Karpas-422 (cell line): Measurements from ENCODE around the gene LRIG2. TPM values are rescaled to one million over a fixed set of nuclear protein-coding genes. Genes with fewer than 3 reads are reported as not detected.

Experiments used
- DNase-seq: peaks from one replicate; pipeline ENCODE4 v3.0.0-alpha.2; 2015
- H2AFZ ChIP-seq: fragments of 200-600 bp; sonication (generic); 2 replicates; pipeline ENCODE4 v1.6.1; 2014; ENCODE audit warnings: antibody characterized with exemption, low read length, mixed read lengths
- H3K27ac ChIP-seq: fragments of 200-600 bp; sonication (generic); 2 replicates; pipeline ENCODE4 v1.5.1; 2014; ENCODE audit warnings: mild to moderate bottlenecking, low read length, moderate library complexity
- H3K27me3 ChIP-seq: fragments of 200-600 bp; sonication (generic); 2 replicates; pipeline ENCODE4 v1.6.1; 2014; ENCODE audit warnings: low read length, mixed read lengths
- H3K36me3 ChIP-seq: fragments of 200-600 bp; sonication (generic); 2 replicates; pipeline ENCODE4 v1.6.1; 2014; ENCODE audit warnings: low read length, mixed read lengths; ENCODE audit not compliant: insufficient read depth
- H3K4me1 ChIP-seq: fragments of 200-600 bp; sonication (generic); 2 replicates; pipeline ENCODE4 v1.6.1; 2014; ENCODE audit warnings: mild to moderate bottlenecking, low read length, mixed read lengths
- H3K4me2 ChIP-seq: fragments of 200-600 bp; sonication (generic); 2 replicates; pipeline ENCODE4 v1.6.1; 2014; ENCODE audit warnings: low read length, low read depth, mild to moderate bottlenecking; ENCODE audit not compliant: poor library complexity, severe bottlenecking
- H3K4me3 ChIP-seq: fragments of 200-600 bp; sonication (generic); 2 replicates; pipeline ENCODE4 v1.5.1; 2014; ENCODE audit warnings: mild to moderate bottlenecking, antibody characterized with exemption, low read length, mixed read lengths
- H3K79me2 ChIP-seq: fragments of 200-600 bp; sonication (generic); 2 replicates; pipeline ENCODE4 v1.6.1; 2014; ENCODE audit warnings: mild to moderate bottlenecking, low read length, mixed read lengths
- H3K9ac ChIP-seq: fragments of 200-600 bp; sonication (generic); 2 replicates; pipeline ENCODE4 v1.6.0; 2014; ENCODE audit warnings: low read length
- H3K9me2 ChIP-seq: fragments of 200-600 bp; sonication (generic), shearing (Covaris generic); replicated peaks from 2 replicates; pipeline ENCODE4 v1.6.0; 2014; ENCODE audit warnings: mild to moderate bottlenecking, low read length, moderate library complexity; ENCODE audit not compliant: insufficient read depth
- H3K9me3 ChIP-seq: fragments of 300-700, 200-600 bp; sonication (generic); 2 replicates; pipeline ENCODE4 v1.6.1; 2014; ENCODE audit warnings: low read length, mixed read lengths
- H4K20me1 ChIP-seq: fragments of 200-600 bp; sonication (generic); 2 replicates; pipeline ENCODE4 v1.6.1; 2014; ENCODE audit warnings: mild to moderate bottlenecking, antibody characterized with exemption, low read length, low read depth; ENCODE audit not compliant: insufficient read depth
- total RNA-seq: library from RNA; depleted of rRNA; stranded (reverse); fragments of >200 nt; shearing (Covaris generic); gene quantifications from 2 replicates; pipeline ENCODE4 v1.2.3, GENCODE V29; 2014; ENCODE audit warnings: low replicate concordance

The LRIG2 gene
- total RNA-seq, 1 experiment from 2014 or later, result 23.2 TPM

DNA sequence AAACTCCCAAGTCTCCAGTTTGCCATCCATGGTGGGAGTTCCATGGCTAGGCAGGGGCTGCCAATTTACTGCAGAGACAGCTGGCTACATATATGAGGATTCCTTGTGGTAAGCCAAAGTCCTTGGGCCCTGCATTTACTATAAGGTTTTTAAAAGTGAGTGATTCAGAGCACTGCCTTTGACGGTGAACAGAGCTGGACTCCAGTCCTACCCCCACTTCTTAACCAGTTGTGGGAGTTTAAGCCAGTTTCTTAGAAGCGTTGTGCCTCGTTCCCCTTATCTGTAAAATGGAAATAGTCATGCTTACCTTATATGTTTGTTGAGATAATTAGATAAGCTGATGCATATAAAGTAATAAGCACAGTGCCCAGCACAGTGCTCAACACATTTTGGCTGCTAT, 64.6 kb downstream of the LRIG2 start:
- Histone ChIP-seq H3K79me2 (no peaks in the 10 kb centered on the region), H4K20me1 (no peaks in the 10 kb centered on the region), H3K9ac (no peak overlapping the region), H3K36me3 (no peaks in the 10 kb centered on the region), H3K4me1 (0 out of 2 replicates have a peak, but pooled peaks cover 3% of the 10 kb centered on the region), H3K4me3 (no peak overlapping the region), H2AFZ (no peak overlapping the region), H3K4me2 (no peak overlapping the region), H3K27ac (no peak overlapping the region), H3K9me2 (no peaks in the 10 kb centered on the region), H3K27me3 (no peaks in the 10 kb centered on the region), H3K9me3 (no peaks in the 10 kb centered on the region)
- no peak for DNase-seq

DNA sequence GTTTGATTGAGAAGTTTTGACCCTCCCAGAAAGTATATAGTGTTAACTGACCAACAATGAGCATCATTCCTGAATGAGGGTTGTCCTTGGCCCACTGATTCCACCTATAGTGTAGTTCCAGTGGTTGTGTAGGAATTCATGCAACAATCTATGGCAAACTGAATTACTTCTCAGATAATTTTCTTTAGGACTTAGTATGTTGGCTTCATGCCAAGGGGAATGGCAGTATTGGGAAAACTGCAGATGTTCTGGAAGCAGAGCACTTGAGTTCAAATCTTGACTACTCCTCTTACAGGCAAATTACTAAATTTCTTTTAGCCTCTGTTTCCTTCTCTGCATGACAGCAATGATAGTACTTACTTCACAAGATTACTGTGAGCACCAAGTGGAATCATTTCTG, 65.8 kb downstream of the LRIG2 start:
- no peak for DNase-seq
- H2AFZ ChIP-seq, result no peak overlapping the region

DNA sequence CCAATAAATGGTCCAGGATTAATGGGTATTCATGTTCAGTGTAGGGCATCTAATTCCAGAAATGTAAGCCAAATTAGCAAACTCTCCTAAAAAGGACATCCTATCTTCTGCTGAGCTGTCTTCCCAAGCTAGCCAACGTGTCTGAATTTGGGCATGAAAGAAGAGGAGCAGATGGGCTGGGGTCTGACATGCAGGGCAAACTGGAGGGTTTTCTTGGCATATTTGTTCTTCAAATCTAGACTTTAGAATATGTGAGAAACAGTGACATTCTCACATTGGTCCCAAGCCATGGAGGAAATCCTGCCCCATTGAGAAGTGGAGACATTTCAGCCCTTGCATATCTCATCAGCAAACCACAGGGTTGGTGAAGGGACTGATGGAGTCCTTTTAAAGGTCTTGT, 67.2 kb downstream of the LRIG2 start:
- no peak for DNase-seq
- Histone ChIP-seq H3K4me1 (0 out of 2 replicates have a peak, but pooled peaks cover 3% of the 10 kb centered on the region), H3K79me2 (no peaks in the 10 kb centered on the region), H3K4me2 (no peak overlapping the region), H3K4me3 (no peak overlapping the region), H3K9me2 (no peaks in the 10 kb centered on the region), H2AFZ (no peak overlapping the region), H3K36me3 (no peaks in the 10 kb centered on the region), H4K20me1 (no peaks in the 10 kb centered on the region), H3K9me3 (no peaks in the 10 kb centered on the region), H3K27ac (no peak overlapping the region), H3K9ac (no peak overlapping the region), H3K27me3 (no peaks in the 10 kb centered on the region)

More for the DNA sequence above, 65.8 kb downstream of the LRIG2 start:
- Histone ChIP-seq H3K27ac (no peak overlapping the region), H3K9ac (no peak overlapping the region), H4K20me1 (no peaks in the 10 kb centered on the region), H3K36me3 (no peaks in the 10 kb centered on the region), H3K4me1 (0 out of 2 replicates have a peak, but pooled peaks cover 3% of the 10 kb centered on the region), H3K79me2 (no peaks in the 10 kb centered on the region), H3K9me3 (no peaks in the 10 kb centered on the region), H3K9me2 (no peaks in the 10 kb centered on the region), H3K27me3 (no peaks in the 10 kb centered on the region), H3K4me3 (no peak overlapping the region), H3K4me2 (no peak overlapping the region)

- Histone ChIP-seq H3K9ac (no peak overlapping the region), H3K79me2 (no peaks in the 10 kb centered on the region), H3K4me2 (no peak overlapping the region), H3K4me3 (no peak overlapping the region), H3K9me2 (no peaks in the 10 kb centered on the region), H3K27me3 (no peaks in the 10 kb centered on the region), H3K27ac (no peak overlapping the region), H3K4me1 (0 out of 2 replicates have a peak, but pooled peaks cover 3% of the 10 kb centered on the region), H3K9me3 (no peaks in the 10 kb centered on the region), H4K20me1 (no peaks in the 10 kb centered on the region), H2AFZ (peak overlapping the region; percentile 25; the same call in 1 of the 2 replicates), H3K36me3 (no peaks in the 10 kb centered on the region)
- DNase-seq, result peak; percentile 85
Measured at GRCh38 chr1:113140588-113141446, 67.8 kb downstream of the LRIG2 start.

DNA sequence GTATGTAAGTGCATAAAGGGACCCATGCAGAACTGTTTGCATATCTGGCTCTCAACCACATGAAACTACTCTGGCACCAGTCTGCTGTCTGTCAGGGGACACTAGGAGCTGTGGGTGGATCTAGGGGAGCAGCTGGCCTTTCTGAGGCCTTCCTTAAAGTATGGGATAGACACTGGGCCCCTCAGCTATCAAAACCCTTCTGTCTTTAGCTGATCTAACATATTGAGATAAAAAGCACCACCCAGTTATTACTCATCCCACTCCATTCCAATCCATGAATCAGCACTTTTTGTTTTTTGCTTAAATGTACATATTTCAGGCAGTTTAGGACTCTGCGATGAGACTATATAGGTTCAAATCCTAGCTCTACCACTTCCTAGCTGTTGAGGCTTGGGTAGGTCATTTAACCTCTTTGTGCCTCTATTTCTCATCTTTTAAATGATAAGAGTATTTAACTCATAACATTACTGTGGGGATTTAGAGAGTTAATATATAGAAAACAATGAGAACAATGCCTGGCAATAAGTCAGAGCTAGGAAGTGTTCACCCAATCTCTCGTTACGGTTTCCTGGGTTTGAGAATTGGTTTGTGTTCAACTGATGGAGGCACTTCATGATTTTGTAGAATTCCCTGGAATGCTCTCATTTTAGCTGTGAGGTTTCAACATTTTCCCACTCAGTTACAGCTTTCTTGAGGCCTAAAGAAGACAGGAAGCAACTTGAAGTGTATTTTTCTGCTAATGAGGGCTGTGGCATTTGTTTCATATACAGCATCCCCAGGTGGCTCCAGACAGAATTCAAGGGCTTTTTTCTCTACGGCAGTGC, 68.9 kb downstream of the LRIG2 start:
- H2AFZ ChIP-seq, result no peak overlapping the region
- no peaks in the 10 kb centered on the region for H3K9me3 ChIP-seq
- H3K4me3 ChIP-seq, result no peak overlapping the region
- H3K79me2 ChIP-seq, result no peaks in the 10 kb centered on the region
- 0 out of 2 replicates have a peak, but pooled peaks cover 3% of the 10 kb centered on the region for H3K4me1 ChIP-seq
- no peak overlapping the region for H3K27ac ChIP-seq
- no peaks in the 10 kb centered on the region for H4K20me1 ChIP-seq
- H3K9ac ChIP-seq, result no peak overlapping the region
- H3K36me3 ChIP-seq, result no peaks in the 10 kb centered on the region
- H3K9me2 ChIP-seq, result no peaks in the 10 kb centered on the region
- DNase-seq, result no peak
- no peaks in the 10 kb centered on the region for H3K27me3 ChIP-seq
- H3K4me2 ChIP-seq, result no peak overlapping the region

- no peaks in the 10 kb centered on the region for H3K9me3 ChIP-seq
- no peaks in the 10 kb centered on the region for H3K36me3 ChIP-seq
- no peaks in the 10 kb centered on the region for H3K79me2 ChIP-seq
- 0 out of 2 replicates have a peak, but pooled peaks cover 3% of the 10 kb centered on the region for H3K4me1 ChIP-seq
- H3K4me2 ChIP-seq, result no peak overlapping the region
- H3K9me2 ChIP-seq, result no peaks in the 10 kb centered on the region
- no peak overlapping the region for H3K4me3 ChIP-seq
- no peaks in the 10 kb centered on the region for H3K27me3 ChIP-seq
- no peak overlapping the region for H2AFZ ChIP-seq
- no peak overlapping the region for H3K9ac ChIP-seq
- H3K27ac ChIP-seq, result no peak overlapping the region
- no peaks in the 10 kb centered on the region for H4K20me1 ChIP-seq
- no peak for DNase-seq
Measured at GRCh38 chr1:113142791-113143190, 69.8 kb downstream of the LRIG2 start.

DNA sequence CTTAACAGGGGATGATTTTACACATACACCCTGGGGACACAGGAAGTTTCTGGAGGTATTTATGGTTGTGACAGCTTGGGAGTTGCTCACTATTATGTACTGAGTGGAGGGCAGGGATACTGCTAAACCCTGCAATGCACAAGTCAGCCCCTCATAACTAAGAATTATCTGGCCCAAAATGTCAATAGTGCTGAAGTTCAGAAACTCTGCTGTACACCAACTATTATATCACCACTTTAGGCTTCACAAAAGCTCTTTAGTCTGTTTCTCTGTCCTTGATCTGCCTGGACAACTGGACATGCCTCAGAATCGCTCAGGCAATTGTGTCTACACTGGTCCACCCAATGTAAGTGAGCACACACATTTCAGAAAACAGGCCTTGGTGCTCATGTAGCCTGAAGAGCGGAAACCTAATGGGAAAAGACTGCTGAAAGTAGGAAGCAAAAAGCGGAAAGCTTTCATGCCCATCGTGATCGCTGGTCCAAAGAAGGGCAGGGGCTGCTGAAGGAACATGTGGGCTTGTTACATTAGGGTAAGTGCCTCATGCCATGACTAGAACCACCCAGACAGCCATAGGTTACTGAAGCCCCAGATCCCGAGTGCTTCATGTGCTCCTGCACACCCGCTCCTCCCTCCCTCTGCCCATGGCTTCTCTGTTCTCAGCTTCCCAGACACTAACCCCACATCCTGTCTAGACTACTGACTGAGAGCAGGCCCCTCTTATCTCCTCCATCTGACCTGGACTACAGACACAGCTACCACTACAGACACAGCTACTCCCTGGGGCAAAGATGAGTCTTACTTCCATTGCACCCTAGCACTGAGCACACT, 73.5 kb downstream of the LRIG2 start:
- Histone ChIP-seq H3K9ac (no peak overlapping the region), H2AFZ (no peak overlapping the region), H3K9me2 (no peaks in the 10 kb centered on the region), H3K27ac (no peak overlapping the region), H3K27me3 (no peaks in the 10 kb centered on the region), H3K4me2 (no peak overlapping the region), H3K4me3 (no peak overlapping the region), H3K4me1 (peaks cover 6% of the 10 kb centered on the region), H4K20me1 (no peaks in the 10 kb centered on the region), H3K9me3 (no peaks in the 10 kb centered on the region), H3K79me2 (no peaks in the 10 kb centered on the region), H3K36me3 (no peaks in the 10 kb centered on the region)
- DNase-seq, result no peak
